NCI-H510A (cell line): Measurements from ENCODE around the gene PET100.
A peak's percentile ranks its signal among the peaks of the same experiment; 100 is the strongest.

Source experiments
- DNase-seq: peaks from one replicate; lab custom pipeline; 2025; lab: John Stamatoyannopoulos, UW

Gene PET100

GRCh38 chr19:7650148-7650547, 20.6 kb downstream of the PET100 start:
- no peak for DNase-seq

GRCh38 chr19:7652061-7652641, 22.6 kb downstream of the PET100 start:
- peak; percentile 48 for DNase-seq

GRCh38 chr19:7654401-7654800, 24.8 kb downstream of the PET100 start:
- no peak for DNase-seq

- no peak for DNase-seq
Observed at GRCh38 chr19:7655581-7655980, 26.0 kb downstream of the PET100 start.

- no peak for DNase-seq
Observed at GRCh38 chr19:7657131-7657751, 27.6 kb downstream of the PET100 start.

GRCh38 chr19:7658219-7658686, 28.7 kb downstream of the PET100 start:
- no peak for DNase-seq

- DNase-seq, result no peak
Observed at GRCh38 chr19:7661744-7662538, 32.3 kb downstream of the PET100 start.

GRCh38 chr19:7662657-7663056, 33.1 kb downstream of the PET100 start:
- no peak for DNase-seq

GRCh38 chr19:7663706-7664105, 34.1 kb downstream of the PET100 start:
- DNase-seq, result no peak

GRCh38 chr19:7665076-7665475, 35.5 kb downstream of the PET100 start:
- DNase-seq, result no peak

GRCh38 chr19:7668842-7669241, 39.2 kb downstream of the PET100 start, which contains the start of gene RETN:
Gene RETN, plus strand, starts transcription at chr19:7669049. Its CDS starts 278 bp downstream, at chr19:7669327.
- no peak for DNase-seq

GRCh38 chr19:7669641-7670040, 40.0 kb downstream of the PET100 start:
- no peak for DNase-seq

GRCh38 chr19:7670150-7670783, 40.7 kb downstream of the PET100 start:
- DNase-seq, result no peak

- DNase-seq, result no peak
Observed at GRCh38 chr19:7670790-7671189, 41.2 kb downstream of the PET100 start.

GRCh38 chr19:7672522-7672921, 42.9 kb downstream of the PET100 start:
- no peak for DNase-seq

GRCh38 chr19:7674010-7675005, 44.7 kb downstream of the PET100 start:
- DNase-seq, result peak; percentile 11

- no peak for DNase-seq
Observed at GRCh38 chr19:7676376-7676775, 46.8 kb downstream of the PET100 start.

GRCh38 chr19:7676854-7677253, 47.3 kb downstream of the PET100 start, which contains the start of gene MCEMP1:
Gene MCEMP1, plus strand, starts transcription at chr19:7677090. Its CDS starts 31 bp downstream, at chr19:7677121.
- no peak for DNase-seq

GRCh38 chr19:7677669-7678311, 48.2 kb downstream of the PET100 start:
- DNase-seq, result no peak

GRCh38 chr19:7678971-7679751, 49.6 kb downstream of the PET100 start:
- no peak for DNase-seq
